H9 (cell line): ENCODE measurements around the gene CCNQ. TPM values are rescaled to one million over a fixed set of nuclear protein-coding genes. Genes with fewer than 3 reads are reported as not detected.

Experiments
- DNase-seq: peaks from one replicate; pipeline ENCODE4 v3.0.0-alpha.2; 2017
- H2AFZ ChIP-seq: one replicate; pipeline ENCODE4 v1.6.1; 2013; ENCODE audit warnings: mild to moderate bottlenecking, low read length, control low read depth, moderate library complexity
- H2AK5ac ChIP-seq: 2 replicates; pipeline ENCODE4 v1.6.1; 2013; ENCODE audit warnings: low read length, control low read depth, mixed read lengths; ENCODE audit not compliant: insufficient read length
- H2BK120ac ChIP-seq: one replicate; pipeline ENCODE4 v1.6.1; 2013; ENCODE audit warnings: low read depth, mild to moderate bottlenecking, low read length, control low read depth, inconsistent platforms; ENCODE audit not compliant: poor library complexity, severe bottlenecking
- H2BK12ac ChIP-seq: 2 replicates; pipeline ENCODE4 v1.6.1; 2013; ENCODE audit warnings: low read length, control low read depth, mixed read lengths, low read depth; ENCODE audit not compliant: insufficient read length
- H2BK15ac ChIP-seq: 2 replicates; pipeline ENCODE4 v1.6.1; 2013; ENCODE audit warnings: low read depth, low read length, control low read depth
- H2BK20ac ChIP-seq: one replicate; pipeline ENCODE4 v1.6.1; 2013; ENCODE audit warnings: low read depth, mild to moderate bottlenecking, low read length, control low read depth, inconsistent platforms; ENCODE audit not compliant: poor library complexity, severe bottlenecking
- H2BK5ac ChIP-seq: 2 replicates; pipeline ENCODE4 v1.6.1; 2013; ENCODE audit warnings: low read length, control low read depth, mixed read lengths; ENCODE audit not compliant: insufficient read length
- H3K14ac ChIP-seq: 2 replicates; pipeline ENCODE4 v1.6.1; 2013; ENCODE audit warnings: low read length, control low read depth; ENCODE audit not compliant: insufficient read depth
- H3K18ac ChIP-seq: 2 replicates; pipeline ENCODE4 v1.6.1; 2013; ENCODE audit warnings: low read depth, mild to moderate bottlenecking, mixed read lengths, low read length, control low read depth; ENCODE audit not compliant: insufficient read length
- H3K23ac ChIP-seq: 2 replicates; pipeline ENCODE4 v1.6.1; 2013; ENCODE audit warnings: low read length, control low read depth, mixed read lengths, low read depth; ENCODE audit not compliant: insufficient read length
- H3K23me2 ChIP-seq: 2 replicates; pipeline ENCODE4 v1.6.1; 2013; ENCODE audit warnings: low read depth, mild to moderate bottlenecking, mixed read lengths, low read length, control low read depth; ENCODE audit not compliant: insufficient read length, poor library complexity, severe bottlenecking
- H3K27ac ChIP-seq: 2 replicates; pipeline ENCODE4 v1.5.1; 2013; ENCODE audit warnings: low read length, control low read depth, mixed read lengths, low read depth; ENCODE audit not compliant: insufficient read length
- H3K27me3 ChIP-seq: 2 replicates; pipeline ENCODE4 v1.6.1; 2013; ENCODE audit warnings: low read length, control low read depth, inconsistent platforms; ENCODE audit not compliant: insufficient read depth
- H3K4ac ChIP-seq: 2 replicates; pipeline ENCODE4 v1.6.1; 2013; ENCODE audit warnings: low read depth, mild to moderate bottlenecking, control low read depth, inconsistent platforms, low read length, moderate library complexity
- H3K4me1 ChIP-seq: 2 replicates; pipeline ENCODE4 v1.6.1; 2013; ENCODE audit warnings: low read length, control low read depth, inconsistent platforms; ENCODE audit not compliant: insufficient read depth
- H3K4me2 ChIP-seq: 2 replicates; pipeline ENCODE4 v1.6.1; 2013; ENCODE audit warnings: low read length, control low read depth, mixed read lengths; ENCODE audit not compliant: insufficient read length, insufficient read depth
- H3K56ac ChIP-seq: 2 replicates; pipeline ENCODE4 v1.6.1; 2013; ENCODE audit warnings: low read depth, mild to moderate bottlenecking, mixed read lengths, low read length, control low read depth; ENCODE audit not compliant: insufficient read length
- H3K79me1 ChIP-seq: 2 replicates; pipeline ENCODE4 v1.6.1; 2013; ENCODE audit warnings: low read depth, mild to moderate bottlenecking, moderate library complexity, low read length, control low read depth, inconsistent platforms; ENCODE audit not compliant: insufficient read depth, poor library complexity, severe bottlenecking
- H3K79me2 ChIP-seq: 2 replicates; pipeline ENCODE4 v1.6.1; 2013; ENCODE audit warnings: low read length, control low read depth, inconsistent platforms; ENCODE audit not compliant: insufficient read depth
- H3K9ac ChIP-seq: 2 replicates; pipeline ENCODE4 v1.6.1; 2013; ENCODE audit warnings: low read length, control low read depth, mixed read lengths; ENCODE audit not compliant: insufficient read length; ENCODE audit errors: extremely low read depth
- H3K9me3 ChIP-seq: one replicate; pipeline ENCODE4 v1.6.1; 2013; ENCODE audit warnings: low read depth, low read length, inconsistent platforms; ENCODE audit not compliant: control insufficient read depth
- H3T11ph ChIP-seq: one replicate; pipeline ENCODE4 v1.6.1; 2013; ENCODE audit warnings: mild to moderate bottlenecking, low read length, control low read depth, inconsistent platforms
- H4K20me1 ChIP-seq: one replicate; pipeline ENCODE4 v1.6.1; 2013; ENCODE audit not compliant: control insufficient read depth, insufficient read length, insufficient read depth
- H4K5ac ChIP-seq: 2 replicates; pipeline ENCODE4 v1.6.1; 2013; ENCODE audit warnings: low read depth, mild to moderate bottlenecking, mixed read lengths, low read length, control low read depth; ENCODE audit not compliant: insufficient read length
- H4K8ac ChIP-seq: replicated peaks from 2 replicates; pipeline ENCODE4 v1.6.1; 2013; ENCODE audit warnings: low read length, control low read depth, mixed read lengths, low read depth; ENCODE audit not compliant: insufficient read length
- H4K91ac ChIP-seq: 2 replicates; pipeline ENCODE4 v1.6.1; 2013; ENCODE audit warnings: low read depth, mild to moderate bottlenecking, moderate library complexity, mixed read lengths, low read length, control low read depth; ENCODE audit not compliant: insufficient read length
- H3K27ac Mint-ChIP-seq, 3 experiments: 2 replicates in 2 of 3; 3 replicates in 1 of 3; pipeline ENCODE4 v1.8.0; 2020 to 2021; ENCODE audit warnings: mixed read lengths in 3 of 3, mild to moderate bottlenecking in 1 of 3, moderate library complexity in 1 of 3
- H3K27me3 Mint-ChIP-seq: 2 replicates; pipeline ENCODE4 v1.8.0; 2021; ENCODE audit warnings: low read depth, mild to moderate bottlenecking, moderate library complexity, mixed read lengths
- H3K36me3 Mint-ChIP-seq, 3 experiments: 2 replicates in 2 of 3; 3 replicates in 1 of 3; pipeline ENCODE4 v1.8.0; 2020 to 2021; ENCODE audit warnings: low read depth in 3 of 3, mixed read lengths in 3 of 3; ENCODE audit not compliant: insufficient read depth in 1 of 3
- H3K4me1 Mint-ChIP-seq, 2 experiments: 2 replicates each; pipeline ENCODE4 v1.8.0; 2020; ENCODE audit warnings: mixed read lengths in 2 of 2
- H3K4me3 Mint-ChIP-seq, 2 experiments: 2 replicates in 1 of 2; 3 replicates in 1 of 2; pipeline ENCODE4 v1.8.0; 2020 to 2021; ENCODE audit warnings: mild to moderate bottlenecking in 2 of 2, mixed read lengths in 2 of 2, moderate library complexity in 1 of 2
- H3K9me3 Mint-ChIP-seq, 2 experiments: 2 replicates in 1 of 2; 3 replicates in 1 of 2; pipeline ENCODE4 v1.8.0; 2020; ENCODE audit warnings: mild to moderate bottlenecking in 2 of 2, mixed read lengths in 2 of 2, moderate library complexity in 1 of 2
- CTCF ChIP-seq: fragments of 200-600 bp; sonication (generic); conservative IDR thresholded peaks from 3 replicates; pipeline ENCODE4 v1.8.0; 2021; ENCODE audit warnings: antibody characterized with exemption, mild to moderate bottlenecking
- WGBS: extraction: QIAGEN DNeasy Blood & Tissue Kit; methylation state at CpG from one replicate; pipeline ENCODE4 v1.1.7; 2013; ENCODE audit warnings: missing lambda C conversion rate, low lambda C conversion rate, mixed read lengths; ENCODE audit not compliant: insufficient read length; ENCODE audit errors: extremely low coverage; 5-methylcytosine and 5-hydroxymethylcytosine counted together
- total RNA-seq: library from RNA; stranded (reverse); gene quantifications from 2 replicates; pipeline ENCODE4 v1.2.1, GENCODE V29; 2021

Gene CCNQ
- total RNA-seq, 1 experiment from 2014 or later: 18.4 TPM

- Histone ChIP-seq H4K8ac (no peak overlapping the region), H3K79me1 (no peaks in the 10 kb centered on the region), H4K91ac (no peak overlapping the region), H2BK5ac (no peak overlapping the region), H3K18ac (no peak overlapping the region), H4K5ac (no peak overlapping the region), H2BK15ac (no peak overlapping the region), H3K9ac (no peak overlapping the region), H3K4ac (no peak overlapping the region), H3K4me2 (no peak overlapping the region), H3K9me3 (peaks cover 49% of the 10 kb centered on the region), H3K79me2 (no peaks in the 10 kb centered on the region), H3K27me3 (no peaks in the 10 kb centered on the region), H3T11ph (no peak overlapping the region), H2AK5ac (no peak overlapping the region), H2BK120ac (no peak overlapping the region), H2BK20ac (no peak overlapping the region), H3K27ac (no peak overlapping the region), H3K56ac (no peak overlapping the region), H2AFZ (no peak overlapping the region), H3K4me1 (no peaks in the 10 kb centered on the region), H3K23me2 (peaks cover 14% of the 10 kb centered on the region), H2BK12ac (no peak overlapping the region), H4K20me1 (peaks cover 2% of the 10 kb centered on the region), H3K23ac (no peak overlapping the region), H3K14ac (no peak overlapping the region)
- peaks cover 26 to 50% (median 48%) of the 10 kb centered on the region in 3 experiments for H3K36me3 Mint-ChIP-seq
- H3K27ac Mint-ChIP-seq: no peak overlapping the region
- WGBS: no CpG with 5 or more reads among the region's 11 CpGs
- H3K4me1 Mint-ChIP-seq: peaks cover 7 to 10% of the 10 kb centered on the region in 2 experiments
- no peak for TF ChIP-seq CTCF
- H3K9me3 Mint-ChIP-seq: peaks cover 75 to 77% of the 10 kb centered on the region in 2 experiments
- no peak for DNase-seq
- H3K27me3 Mint-ChIP-seq: peaks cover 7% of the 10 kb centered on the region
- H3K4me3 Mint-ChIP-seq: no peak overlapping the region; a peak in 1 of 5 replicates
Measured at GRCh38 chrX:153595387-153595786, 3.6 kb downstream of the CCNQ start.
